NCI-H2227 treated with DMSO at 0.1 percent for 48 hours (cell line): ENCODE results near the gene KRTAP12-4.
"Not testable (repeated sequence)": the region's sequence is repeated elsewhere in the genome, so short reads cannot be mapped to it uniquely, and the experiment has no call there.

Experiments used
- DNase-seq: peaks from one replicate; lab custom pipeline; 2025; lab: John Stamatoyannopoulos, UW

The KRTAP12-4 gene

GRCh38 chr21:44686843-44687561 is 32.5 kb upstream of the KRTAP12-4 start:
- DNase-seq, result no peak

- DNase-seq, result no peak
Observed at GRCh38 chr21:44686000-44686781, 31.7 kb upstream of the KRTAP12-4 start.

GRCh38 chr21:44685050-44685449 is 30.6 kb upstream of the KRTAP12-4 start:
- DNase-seq, result not testable (repeated sequence)

- no peak for DNase-seq
Observed at GRCh38 chr21:44684483-44684882, 30.0 kb upstream of the KRTAP12-4 start.

- DNase-seq, result no peak
Observed at GRCh38 chr21:44684077-44684476, 29.6 kb upstream of the KRTAP12-4 start.

GRCh38 chr21:44682580-44683151 is 28.2 kb upstream of the KRTAP12-4 start:
- DNase-seq, result no peak

GRCh38 chr21:44681861-44682579 is 27.6 kb upstream of the KRTAP12-4 start, which contains the start of gene KRTAP12-1:
Gene KRTAP12-1, minus strand, starts transcription at chr21:44682163. Its CDS starts 40 bp downstream, at chr21:44682123.
- no peak for DNase-seq

GRCh38 chr21:44681152-44681551 is 26.7 kb upstream of the KRTAP12-4 start:
- DNase-seq, result no peak

GRCh38 chr21:44677881-44678280 is 23.4 kb upstream of the KRTAP12-4 start:
- DNase-seq, result no peak

- DNase-seq, result no peak
Observed at GRCh38 chr21:44671911-44672310, 17.5 kb upstream of the KRTAP12-4 start.

GRCh38 chr21:44670642-44671432 is 16.4 kb upstream of the KRTAP12-4 start:
- DNase-seq, result no peak

GRCh38 chr21:44667612-44668011 is 13.2 kb upstream of the KRTAP12-4 start:
- no peak for DNase-seq

GRCh38 chr21:44666401-44667320 is 12.2 kb upstream of the KRTAP12-4 start, which contains the start of gene KRTAP12-2:
Gene KRTAP12-2, minus strand, starts transcription at chr21:44666927. Its CDS starts 41 bp downstream, at chr21:44666886.
- no peak for DNase-seq

- no peak for DNase-seq
Observed at GRCh38 chr21:44664691-44665090, 10.2 kb upstream of the KRTAP12-4 start.

- not testable (repeated sequence) for DNase-seq
Observed at GRCh38 chr21:44661567-44661966, 7.1 kb upstream of the KRTAP12-4 start.

GRCh38 chr21:44658913-44659595 is 4.6 kb upstream of the KRTAP12-4 start:
- no peak for DNase-seq

- DNase-seq, result no peak
Observed at GRCh38 chr21:44658541-44658910, 4.1 kb upstream of the KRTAP12-4 start.

GRCh38 chr21:44657635-44658540 is 3.4 kb upstream of the KRTAP12-4 start, which contains the start of gene KRTAP12-3:
Gene KRTAP12-3, plus strand, starts transcription at chr21:44657932. Its CDS starts 48 bp downstream, at chr21:44657980.
- no peak for DNase-seq
